CD4-positive, alpha-beta T cell treated with Interleukin-12 subunit alpha and Interleukin-12 subunit beta, for 1 hour (primary cell): ENCODE data around the gene E2F6.
A peak's percentile ranks its signal among the peaks of the same experiment; 100 is the strongest.

Experiments used
- DNase-seq: peaks from one replicate; pipeline ENCODE4 v3.0.0-alpha.2; 2020

The E2F6 gene

GRCh38 chr2:11465485-11466306 lies at the start of gene E2F6:
Gene E2F6, minus strand, starts transcription at chr2:11466161. Its CDS starts 282 bp downstream, at chr2:11465879.
- DNase-seq = peak; percentile 89

- no peak for DNase-seq
Measured at GRCh38 chr2:11515490-11515981, 49.6 kb upstream of the E2F6 start.

- DNase-seq = no peak
Measured at GRCh38 chr2:11514904-11515303, 48.9 kb upstream of the E2F6 start.

GRCh38 chr2:11514081-11514730 lies 48.2 kb upstream of the E2F6 start:
- no peak for DNase-seq

- no peak for DNase-seq
Measured at GRCh38 chr2:11513319-11513718, 47.4 kb upstream of the E2F6 start.

GRCh38 chr2:11512431-11512830 lies 46.5 kb upstream of the E2F6 start:
- DNase-seq = no peak

GRCh38 chr2:11509657-11510360 lies 43.8 kb upstream of the E2F6 start:
- DNase-seq = no peak

- no peak for DNase-seq
Measured at GRCh38 chr2:11508279-11508678, 42.3 kb upstream of the E2F6 start.

GRCh38 chr2:11507517-11507916 lies 41.6 kb upstream of the E2F6 start:
- DNase-seq = no peak

GRCh38 chr2:11506611-11506969 lies 40.6 kb upstream of the E2F6 start:
- DNase-seq = no peak

GRCh38 chr2:11505652-11506610 lies 40.0 kb upstream of the E2F6 start:
- DNase-seq = no peak

- no peak for DNase-seq
Measured at GRCh38 chr2:11503354-11503927, 37.5 kb upstream of the E2F6 start.

GRCh38 chr2:11502740-11503292 lies 36.9 kb upstream of the E2F6 start:
- DNase-seq = no peak

GRCh38 chr2:11500702-11501303 lies 34.8 kb upstream of the E2F6 start:
- DNase-seq = no peak

- DNase-seq = no peak
Measured at GRCh38 chr2:11499081-11499743, 33.3 kb upstream of the E2F6 start.

- no peak for DNase-seq
Measured at GRCh38 chr2:11498543-11499034, 32.6 kb upstream of the E2F6 start.

- DNase-seq = no peak
Measured at GRCh38 chr2:11495844-11496681, 30.1 kb upstream of the E2F6 start.

GRCh38 chr2:11494310-11494709 lies 28.3 kb upstream of the E2F6 start:
- DNase-seq = no peak

- DNase-seq = no peak
Measured at GRCh38 chr2:11493282-11493681, 27.3 kb upstream of the E2F6 start.

- DNase-seq = no peak
Measured at GRCh38 chr2:11492720-11493119, 26.8 kb upstream of the E2F6 start.
